ENCODE data around the gene LAMA4.

Gene LAMA4

DNA sequence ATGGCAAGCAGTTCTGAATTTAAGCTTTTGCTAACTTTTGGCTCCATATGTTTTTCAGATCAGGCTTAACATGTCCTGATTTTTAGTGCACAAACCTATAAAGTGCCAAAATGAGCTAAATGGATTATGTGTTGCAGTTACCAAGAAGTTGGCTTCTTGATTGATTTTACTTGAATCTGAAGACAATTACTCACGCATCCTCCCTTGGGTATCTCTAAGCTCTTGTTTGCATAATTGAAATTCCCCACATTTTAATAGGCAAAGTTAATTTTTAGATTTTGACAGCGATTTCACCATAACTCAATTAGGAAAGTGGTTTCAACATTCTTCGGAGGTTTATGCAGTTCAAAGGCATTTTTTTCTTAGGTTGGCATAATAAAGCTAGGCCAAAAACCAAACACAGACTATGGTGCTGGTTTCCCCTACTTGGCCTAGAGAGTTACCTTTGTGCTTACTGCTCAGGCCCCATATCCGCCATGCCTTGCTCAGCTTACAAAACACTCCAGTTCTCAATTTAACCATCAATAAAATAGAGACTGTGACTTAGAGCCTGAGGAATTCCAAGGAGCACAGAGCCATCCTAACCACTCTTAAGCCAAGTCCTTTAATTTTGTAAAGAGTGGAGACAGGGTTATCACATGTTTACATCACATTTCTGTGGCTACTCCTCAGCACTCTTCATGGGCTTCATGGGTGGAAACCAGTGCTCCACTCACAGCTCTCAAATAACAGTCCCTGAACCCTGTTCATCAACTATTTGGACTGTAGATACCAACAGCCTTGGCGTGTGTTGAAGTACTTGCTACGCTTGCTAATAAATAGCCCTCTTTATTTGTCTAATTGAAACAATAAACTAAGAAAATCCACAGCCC is 32.1 kb downstream of the LAMA4 start:
- DNase-seq (ENCODE audit: insufficient read length, low spot score) = no peak

DNA sequence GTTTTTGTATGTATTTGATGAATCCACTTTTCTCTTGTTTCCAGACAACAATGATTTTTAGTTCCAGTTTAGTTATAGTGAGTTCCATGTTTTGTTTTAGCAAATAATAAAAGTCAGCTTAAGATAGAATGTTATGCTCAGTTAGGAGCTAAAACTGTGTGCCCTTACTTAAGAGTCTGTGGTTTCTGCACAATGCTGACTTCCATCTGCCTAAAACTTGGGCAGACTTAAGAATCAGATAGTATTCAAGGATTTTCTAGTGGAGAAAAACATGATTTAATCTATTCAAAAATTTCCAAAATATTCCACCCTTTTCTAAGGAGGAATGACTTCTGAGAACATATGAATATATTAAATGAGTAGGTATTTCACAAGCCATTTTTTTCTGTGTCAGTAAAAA is 32.8 kb downstream of the LAMA4 start:
- TF ChIP-seq POLR2A (IDR thresholded peaks at IDR 0.05; ENCODE audit: low read depth, low read length) = no peak
- DNase-seq (ENCODE audit: insufficient read length, low spot score) (no peak), FAIRE-seq (no peak)

More for the DNA sequence above, 32.1 kb downstream of the LAMA4 start:
- no peak for FAIRE-seq
- TF ChIP-seq POLR2AphosphoS5 (IDR thresholded peaks at IDR 0.05; ENCODE audit: low read depth, low read length) = no peak
- no peak for TF ChIP-seq POU2F2 (IDR thresholded peaks at IDR 0.05; ENCODE audit: low read depth, low read length)
- TF ChIP-seq POLR2A (IDR thresholded peaks at IDR 0.05; ENCODE audit: low read depth, low read length) = no peak
- no peak for TF ChIP-seq SPI1 (IDR thresholded peaks at IDR 0.05; ENCODE audit: low read depth, low read length)
- no peak for TF ChIP-seq TAF1 (IDR thresholded peaks at IDR 0.05; ENCODE audit: low read depth, low read length)
- TF ChIP-seq PAX5 (IDR thresholded peaks at IDR 0.05; ENCODE audit: insufficient read depth, low read length, severe bottlenecking) = no peak

DNA sequence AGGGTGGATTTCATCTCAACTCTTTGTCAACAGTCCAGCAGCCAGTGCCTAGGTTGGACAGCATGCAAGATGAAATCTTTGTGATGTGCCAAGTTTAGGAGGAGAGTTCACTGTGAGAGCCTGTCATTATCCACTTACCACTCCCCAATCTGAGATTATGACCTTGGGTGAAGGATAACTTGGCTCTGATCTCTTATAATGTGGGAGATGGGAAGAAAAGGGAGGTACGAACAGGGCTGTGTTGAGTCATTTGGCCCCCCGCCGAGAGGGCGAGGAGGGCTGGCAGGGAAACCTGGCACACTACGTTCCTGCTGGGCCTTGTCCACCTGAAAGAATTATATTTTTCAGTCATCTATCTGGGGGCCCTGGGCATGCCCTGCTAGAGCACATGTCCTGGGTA is 35.8 kb downstream of the LAMA4 start:
- FAIRE-seq = no peak
- no peak for DNase-seq (ENCODE audit: insufficient read length, low spot score)
- TF ChIP-seq POU2F2 (IDR thresholded peaks at IDR 0.05; ENCODE audit: low read depth, low read length) (no peak), SPI1 (IDR thresholded peaks at IDR 0.05; ENCODE audit: low read depth, low read length) (no peak), POLR2A (IDR thresholded peaks at IDR 0.05; ENCODE audit: low read depth, low read length) (no peak), POLR2AphosphoS5 (IDR thresholded peaks at IDR 0.05; ENCODE audit: low read depth, low read length) (no peak), PAX5 (IDR thresholded peaks at IDR 0.05; ENCODE audit: insufficient read depth, low read length, severe bottlenecking) (no peak), TAF1 (IDR thresholded peaks at IDR 0.05; ENCODE audit: low read depth, low read length) (no peak)

- TF ChIP-seq PAX5 (IDR thresholded peaks at IDR 0.05; ENCODE audit: insufficient read depth, low read length, severe bottlenecking) (no peak), POU2F2 (IDR thresholded peaks at IDR 0.05; ENCODE audit: low read depth, low read length) (no peak), TAF1 (IDR thresholded peaks at IDR 0.05; ENCODE audit: low read depth, low read length) (no peak), SPI1 (IDR thresholded peaks at IDR 0.05; ENCODE audit: low read depth, low read length) (no peak), POLR2AphosphoS5 (IDR thresholded peaks at IDR 0.05; ENCODE audit: low read depth, low read length) (no peak), POLR2A (IDR thresholded peaks at IDR 0.05; ENCODE audit: low read depth, low read length) (no peak)
- DNase-seq (ENCODE audit: insufficient read length, low spot score) = no peak
- no peak for FAIRE-seq
Observed at GRCh38 chr6:112216662-112217551, 37.5 kb downstream of the LAMA4 start.

- FAIRE-seq (no peak), DNase-seq (ENCODE audit: insufficient read length, low spot score) (no peak)
- TF ChIP-seq POLR2AphosphoS5 (IDR thresholded peaks at IDR 0.05; ENCODE audit: low read depth, low read length) (no peak), POU2F2 (IDR thresholded peaks at IDR 0.05; ENCODE audit: low read depth, low read length) (no peak), POLR2A (IDR thresholded peaks at IDR 0.05; ENCODE audit: low read depth, low read length) (no peak), SPI1 (IDR thresholded peaks at IDR 0.05; ENCODE audit: low read depth, low read length) (no peak), PAX5 (IDR thresholded peaks at IDR 0.05; ENCODE audit: insufficient read depth, low read length, severe bottlenecking) (no peak)
Observed at GRCh38 chr6:112215488-112216284, 38.7 kb downstream of the LAMA4 start.

DNA sequence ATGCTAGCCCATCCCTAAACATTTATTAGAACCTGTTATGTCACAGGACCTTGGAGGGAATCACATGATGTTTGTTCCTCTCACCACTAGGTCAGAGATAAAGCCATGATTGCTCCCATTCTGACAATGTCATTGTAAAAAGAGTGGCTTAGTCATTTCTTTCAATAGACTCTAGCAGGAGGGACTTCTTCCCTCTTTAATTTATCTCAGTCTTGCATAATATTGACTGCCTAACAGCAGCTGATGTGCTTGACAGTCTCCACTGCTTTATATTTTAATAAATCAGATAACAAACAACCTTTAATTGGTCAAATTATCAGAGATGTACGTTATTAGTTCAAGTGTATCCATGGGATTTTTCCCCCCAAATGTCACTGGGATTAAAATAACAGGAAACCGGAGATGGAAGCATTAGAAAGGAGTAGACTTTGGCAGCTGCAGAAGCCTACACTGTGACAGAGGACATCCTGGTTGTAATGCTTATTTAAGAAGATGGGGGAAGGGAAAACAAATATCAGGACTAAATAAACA is 39.6 kb downstream of the LAMA4 start:
- FAIRE-seq (no peak), DNase-seq (ENCODE audit: insufficient read length, low spot score) (no peak)
- no peak for TF ChIP-seq TAF1 (IDR thresholded peaks at IDR 0.05; ENCODE audit: low read depth, low read length)
- no peak for TF ChIP-seq POLR2AphosphoS5 (IDR thresholded peaks at IDR 0.05; ENCODE audit: low read depth, low read length)
- TF ChIP-seq POU2F2 (IDR thresholded peaks at IDR 0.05; ENCODE audit: low read depth, low read length) = no peak
- TF ChIP-seq SPI1 (IDR thresholded peaks at IDR 0.05; ENCODE audit: low read depth, low read length) = no peak
- no peak for TF ChIP-seq PAX5 (IDR thresholded peaks at IDR 0.05; ENCODE audit: insufficient read depth, low read length, severe bottlenecking)
- no peak for TF ChIP-seq POLR2A (IDR thresholded peaks at IDR 0.05; ENCODE audit: low read depth, low read length)

- FAIRE-seq = no peak
- no peak for DNase-seq (ENCODE audit: insufficient read length, low spot score)
- TF ChIP-seq SPI1 (IDR thresholded peaks at IDR 0.05; ENCODE audit: low read depth, low read length) (no peak), TAF1 (IDR thresholded peaks at IDR 0.05; ENCODE audit: low read depth, low read length) (no peak), POU2F2 (IDR thresholded peaks at IDR 0.05; ENCODE audit: low read depth, low read length) (no peak), POLR2AphosphoS5 (IDR thresholded peaks at IDR 0.05; ENCODE audit: low read depth, low read length) (no peak), POLR2A (IDR thresholded peaks at IDR 0.05; ENCODE audit: low read depth, low read length) (no peak), PAX5 (IDR thresholded peaks at IDR 0.05; ENCODE audit: insufficient read depth, low read length, severe bottlenecking) (no peak)
Observed at GRCh38 chr6:112210852-112211251, 43.5 kb downstream of the LAMA4 start.

DNA sequence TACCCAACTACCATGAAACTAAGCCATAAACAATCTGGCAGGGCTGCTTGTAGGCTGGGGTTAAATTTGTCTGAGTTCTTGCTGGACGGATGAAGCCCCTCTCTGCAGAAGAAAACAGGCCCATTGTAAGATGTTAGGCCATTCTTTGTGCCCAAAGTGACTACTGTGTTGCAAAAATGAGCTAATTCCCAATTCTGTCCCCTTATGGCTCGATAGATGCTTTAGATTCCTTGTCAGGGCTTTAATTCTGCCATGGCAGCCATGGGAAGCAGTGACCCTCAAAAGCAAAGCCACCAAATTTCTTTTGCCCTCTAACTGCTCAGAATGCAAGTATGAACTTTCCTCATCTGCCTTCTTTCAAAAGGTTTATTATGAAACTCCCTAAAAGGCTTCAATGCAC is 45.2 kb downstream of the LAMA4 start:
- TF ChIP-seq PAX5 (IDR thresholded peaks at IDR 0.05; ENCODE audit: insufficient read depth, low read length, severe bottlenecking) = no peak
- TF ChIP-seq POU2F2 (IDR thresholded peaks at IDR 0.05; ENCODE audit: low read depth, low read length) = no peak
- no peak for TF ChIP-seq POLR2A (IDR thresholded peaks at IDR 0.05; ENCODE audit: low read depth, low read length)
- TF ChIP-seq SPI1 (IDR thresholded peaks at IDR 0.05; ENCODE audit: low read depth, low read length) = no peak
- TF ChIP-seq TAF1 (IDR thresholded peaks at IDR 0.05; ENCODE audit: low read depth, low read length) = no peak
- TF ChIP-seq POLR2AphosphoS5 (IDR thresholded peaks at IDR 0.05; ENCODE audit: low read depth, low read length) = no peak
- DNase-seq (ENCODE audit: insufficient read length, low spot score) (no peak), FAIRE-seq (no peak)
